Measurements from ENCODE around the gene R3HDM4. TPM values are rescaled to one million over a fixed set of nuclear protein-coding genes. Genes with fewer than 3 reads are reported as not detected.
"Not testable (repeated sequence)": the region's sequence is repeated elsewhere in the genome, so short reads cannot be mapped to it uniquely, and the experiment has no call there.

Gene R3HDM4
- total RNA-seq, 1 donor from 2014 or later: 48.8 TPM

DNA sequence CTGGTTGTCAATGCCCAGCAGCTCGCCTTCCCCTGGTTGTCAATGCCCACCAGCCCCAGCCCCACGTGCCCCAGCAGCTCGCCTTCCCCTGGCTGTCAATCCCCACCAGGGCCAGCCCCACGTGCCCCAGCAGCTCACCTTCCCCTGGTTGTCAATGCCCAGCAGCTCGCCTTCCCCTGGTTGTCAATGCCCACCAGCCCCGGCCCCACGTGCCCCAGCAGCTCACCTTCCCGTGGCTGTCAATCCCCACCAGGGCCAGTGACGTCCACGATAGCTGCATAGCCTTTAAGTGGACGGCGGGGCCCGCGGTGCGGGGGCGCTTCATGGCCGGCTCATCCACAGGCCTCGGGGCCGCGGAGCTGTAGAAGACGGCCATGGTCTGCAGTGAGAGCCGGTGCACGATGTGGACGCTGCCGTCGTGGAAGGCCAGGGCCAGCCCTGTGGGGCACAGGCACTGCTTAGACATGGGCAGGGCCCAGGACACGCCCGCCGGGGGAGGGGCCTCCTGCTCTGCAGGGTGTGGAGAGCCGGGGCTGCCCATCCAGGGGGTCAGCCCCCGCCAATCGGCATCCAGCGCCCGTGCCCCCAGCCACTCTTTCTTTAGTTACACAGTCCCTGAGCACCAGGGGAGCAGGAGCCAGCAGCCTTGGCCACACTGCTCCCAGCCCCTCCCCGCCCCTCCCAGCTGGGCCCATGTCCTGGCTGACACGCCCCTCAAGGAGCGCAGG, 33.1 kb downstream of the R3HDM4 start:
- no peak for TF ChIP-seq CTCF (conservative IDR thresholded peaks at IDR 0.05)
- DNase-seq (ENCODE audit: extremely low spot score, unreplicated experiment): no peak
- H3K27me3 Mint-ChIP-seq: no peaks in the 10 kb centered on the region
- no peaks in the 10 kb centered on the region for H3K9me3 Mint-ChIP-seq
- no peak overlapping the region for H3K27ac Mint-ChIP-seq
- no peak overlapping the region for H3K4me3 Mint-ChIP-seq
- peaks cover 5% of the 10 kb centered on the region for H3K36me3 Mint-ChIP-seq
- no peaks in the 10 kb centered on the region for H3K4me1 Mint-ChIP-seq (ENCODE audit: unreplicated experiment)

DNA sequence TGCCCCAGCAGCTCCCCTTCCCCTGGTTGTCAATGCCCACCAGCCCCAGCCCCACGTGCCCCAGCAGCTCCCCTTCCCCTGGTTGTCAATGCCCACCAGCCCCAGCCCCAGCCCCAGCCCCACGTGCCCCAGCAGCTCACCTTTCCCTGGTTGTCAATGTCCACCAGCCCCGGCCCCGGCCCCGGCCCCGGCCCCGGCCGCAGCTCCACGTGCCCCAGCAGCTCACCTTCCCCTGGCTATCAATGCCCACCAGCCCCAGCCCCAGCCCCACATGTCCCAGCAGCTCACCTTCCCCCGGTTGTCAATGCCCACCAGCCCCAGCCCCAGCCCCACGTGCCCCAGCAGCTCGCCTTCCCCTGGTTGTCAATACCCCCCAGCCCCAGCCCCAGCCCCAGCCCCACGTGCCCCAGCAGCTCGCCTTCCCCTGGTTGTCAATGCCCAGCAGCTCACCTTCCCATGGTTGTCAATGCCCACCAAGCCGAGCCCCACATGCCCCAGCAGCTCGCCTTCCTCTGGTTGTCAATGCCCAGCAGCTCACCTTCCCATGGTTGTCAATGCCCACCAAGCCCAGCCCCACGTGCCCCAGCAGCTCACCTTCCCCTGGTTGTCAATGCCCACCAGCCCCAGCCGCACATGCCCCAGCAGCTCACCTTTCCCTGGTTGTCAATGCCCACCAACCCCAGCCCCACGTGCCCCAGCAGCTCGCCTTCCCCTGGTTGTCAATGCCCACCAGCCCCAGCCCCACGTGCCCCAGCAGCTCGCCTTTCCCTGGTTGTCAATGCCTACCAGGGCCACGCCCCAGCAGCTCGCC, 34.1 kb downstream of the R3HDM4 start:
- H3K27ac Mint-ChIP-seq; H3K9me3 Mint-ChIP-seq; DNase-seq (ENCODE audit: extremely low spot score, unreplicated experiment); H3K4me3 Mint-ChIP-seq; H3K4me1 Mint-ChIP-seq (ENCODE audit: unreplicated experiment); H3K36me3 Mint-ChIP-seq; H3K27me3 Mint-ChIP-seq: not testable (repeated sequence)

GRCh38 chr19:877992-878660, 34.9 kb downstream of the R3HDM4 start:
- DNase-seq (ENCODE audit: extremely low spot score, unreplicated experiment); H3K27me3 Mint-ChIP-seq; H3K27ac Mint-ChIP-seq; H3K4me3 Mint-ChIP-seq; H3K4me1 Mint-ChIP-seq (ENCODE audit: unreplicated experiment); H3K9me3 Mint-ChIP-seq; H3K36me3 Mint-ChIP-seq: not testable (repeated sequence)

DNA sequence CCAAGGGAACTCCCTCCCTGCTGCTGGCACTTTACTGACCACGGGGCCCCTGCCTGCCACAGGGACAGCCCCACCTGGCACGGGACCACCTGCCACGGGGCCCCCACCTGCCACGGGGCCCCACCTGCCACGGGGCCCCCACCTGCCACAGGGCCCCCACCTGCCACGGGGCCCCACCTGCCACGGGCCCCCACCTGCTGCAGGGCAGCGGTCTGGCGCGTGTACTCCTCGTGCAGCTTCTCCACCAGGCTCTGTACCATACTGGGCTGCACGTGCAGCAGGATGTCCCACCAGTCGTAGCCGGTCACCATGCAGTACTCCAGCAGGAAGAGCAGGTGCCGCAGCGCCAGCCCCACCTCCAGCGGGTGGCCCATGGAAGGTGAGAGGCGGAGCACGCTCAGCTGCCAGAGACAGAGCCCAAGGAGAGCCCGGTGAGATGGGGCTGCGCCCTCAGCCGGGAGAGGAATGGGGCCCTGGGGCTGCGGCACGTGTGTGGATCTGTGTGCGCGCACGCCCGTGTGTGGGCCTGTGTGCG, 36.2 kb downstream of the R3HDM4 start:
- Mint-ChIP-seq H3K36me3 (peaks cover 5% of the 10 kb centered on the region), H3K4me3 (no peak overlapping the region), H3K27ac (no peak overlapping the region), H3K9me3 (no peaks in the 10 kb centered on the region), H3K27me3 (no peaks in the 10 kb centered on the region), H3K4me1 (ENCODE audit: unreplicated experiment) (no peaks in the 10 kb centered on the region)
- TF ChIP-seq CTCF (conservative IDR thresholded peaks at IDR 0.05): no peak
- DNase-seq (ENCODE audit: extremely low spot score, unreplicated experiment): no peak

DNA sequence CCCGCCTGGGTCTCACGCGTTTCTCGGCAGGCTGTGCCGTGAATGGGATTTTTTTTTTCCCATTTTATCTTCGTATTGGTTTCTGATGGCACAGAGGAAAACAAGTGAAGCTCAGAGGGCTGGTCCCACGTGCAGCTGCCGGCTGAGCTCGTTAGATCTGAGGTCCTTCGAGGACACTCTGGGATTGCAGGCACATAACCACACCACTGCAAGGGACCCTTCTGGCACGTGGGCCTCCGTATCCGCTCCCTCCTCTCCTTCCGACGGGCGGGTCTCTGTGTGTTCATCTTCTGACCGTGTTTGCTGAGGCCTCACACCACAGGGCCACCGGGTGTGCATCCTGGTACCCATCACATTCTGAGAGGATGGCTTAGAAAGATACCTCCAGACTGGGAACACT, 36.9 kb downstream of the R3HDM4 start:
- no peak for TF ChIP-seq CTCF (conservative IDR thresholded peaks at IDR 0.05)
- Mint-ChIP-seq H3K4me1 (ENCODE audit: unreplicated experiment) (peaks cover 3% of the 10 kb centered on the region), H3K27ac (no peak overlapping the region), H3K36me3 (peaks cover 3% of the 10 kb centered on the region), H3K4me3 (no peak overlapping the region), H3K9me3 (no peaks in the 10 kb centered on the region), H3K27me3 (no peaks in the 10 kb centered on the region)
- no peak for DNase-seq (ENCODE audit: extremely low spot score, unreplicated experiment)

GRCh38 chr19:875265-875879, 37.6 kb downstream of the R3HDM4 start:
- Mint-ChIP-seq H3K4me1 (ENCODE audit: unreplicated experiment) (peaks cover 3% of the 10 kb centered on the region), H3K4me3 (no peak overlapping the region), H3K27ac (no peak overlapping the region), H3K27me3 (no peaks in the 10 kb centered on the region), H3K9me3 (no peaks in the 10 kb centered on the region), H3K36me3 (peaks cover 3% of the 10 kb centered on the region)
- no peak for TF ChIP-seq CTCF (conservative IDR thresholded peaks at IDR 0.05)
- DNase-seq (ENCODE audit: extremely low spot score, unreplicated experiment): no peak
